GM12874 (cell line): ENCODE results near the gene VCL.

Source experiments
- CTCF ChIP-seq: IDR thresholded peaks from 2 replicates; pipeline ENCODE4 v1.5.1; 2011; ENCODE audit warnings: low read depth, mild to moderate bottlenecking, control low read depth, low read length, moderate library complexity; ENCODE audit not compliant: insufficient read depth

VCL gene

GRCh38 chr10:74000892-74001669, 3.2 kb downstream of the VCL start:
- TF ChIP-seq CTCF: no peak

- TF ChIP-seq CTCF: no peak
These were observed 8.4 kb downstream of the VCL start for GRCh38 chr10:74006269-74006668.

- TF ChIP-seq CTCF: no peak
These were observed 10.4 kb downstream of the VCL start for GRCh38 chr10:74008212-74008731.

- TF ChIP-seq CTCF: no peak
These were observed 13.1 kb downstream of the VCL start for GRCh38 chr10:74011017-74011416.

- TF ChIP-seq CTCF: no peak
These were observed 13.9 kb downstream of the VCL start for GRCh38 chr10:74011770-74012169.

- TF ChIP-seq CTCF: no peak
These were observed 14.6 kb downstream of the VCL start for GRCh38 chr10:74012480-74012879.

- no peak for TF ChIP-seq CTCF
These were observed 15.1 kb downstream of the VCL start for GRCh38 chr10:74013004-74013403.
